ENCODE results near the gene SORCS2.

SORCS2 gene

GRCh38 chr4:7516773-7517144 lies 324.4 kb downstream of the SORCS2 start:
- H3K27me3 ChIP-seq (ENCODE audit: insufficient read depth, low read length), result no peaks in the 10 kb centered on the region
- no peaks in the 10 kb centered on the region for H3K36me3 ChIP-seq (ENCODE audit: insufficient read depth, low read depth, low read length)
- H3K4me1 ChIP-seq (ENCODE audit: insufficient read depth, low read length), result no peaks in the 10 kb centered on the region
- H3K27ac ChIP-seq (ENCODE audit: low read length), result no peak overlapping the region
- H3K4me3 ChIP-seq (ENCODE audit: low read length), result no peak overlapping the region
- H3K9me3 ChIP-seq (ENCODE audit: insufficient read depth, low read depth, low read length), result no peaks in the 10 kb centered on the region
- no peak overlapping the region for H3K9ac ChIP-seq (ENCODE audit: low read depth, low read length)

DNA sequence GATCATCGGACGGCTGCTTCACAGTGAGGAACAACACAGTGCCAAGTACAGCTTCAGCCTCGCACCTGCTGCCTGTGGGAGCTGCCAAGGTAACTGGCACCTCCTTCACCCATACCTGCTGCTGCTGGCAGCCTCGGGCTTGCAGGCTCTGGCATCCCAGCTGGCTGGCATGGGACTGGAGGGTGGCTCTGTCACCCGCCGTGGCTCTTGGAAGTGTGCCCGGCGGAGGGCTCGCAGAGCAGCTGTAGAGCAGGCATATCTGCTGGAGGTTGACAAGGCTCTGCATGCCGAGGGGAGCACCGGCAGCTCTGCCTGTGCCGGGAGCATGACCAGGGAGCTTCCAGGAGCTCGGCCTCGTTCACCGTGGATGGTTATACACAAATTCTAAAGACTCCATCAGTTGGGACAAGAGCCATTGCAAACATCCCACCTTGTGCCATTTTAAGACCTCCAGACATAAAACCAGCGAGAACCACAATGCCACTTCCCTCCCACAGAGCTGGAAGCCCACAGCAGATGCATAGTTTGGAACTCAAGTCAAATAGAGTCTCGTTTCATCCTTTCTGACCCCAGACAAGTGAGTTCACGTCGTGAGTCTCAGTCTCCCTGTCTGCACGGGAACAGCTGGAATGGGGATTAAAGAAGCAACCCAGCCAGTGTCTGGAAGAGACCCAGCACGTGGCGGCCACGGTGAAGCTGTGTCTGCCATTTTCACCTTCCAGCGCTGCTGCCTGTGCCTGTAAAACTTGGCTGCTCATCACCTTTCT lies 326.7 kb downstream of the SORCS2 start:
- Histone ChIP-seq H3K27ac (ENCODE audit: low read length) (no peak overlapping the region), H3K4me1 (ENCODE audit: insufficient read depth, low read length) (no peaks in the 10 kb centered on the region), H3K4me3 (ENCODE audit: low read length) (no peak overlapping the region), H3K9ac (ENCODE audit: low read depth, low read length) (no peak overlapping the region), H3K9me3 (ENCODE audit: insufficient read depth, low read depth, low read length) (no peaks in the 10 kb centered on the region), H3K27me3 (ENCODE audit: insufficient read depth, low read length) (no peaks in the 10 kb centered on the region), H3K36me3 (ENCODE audit: insufficient read depth, low read depth, low read length) (no peaks in the 10 kb centered on the region)

DNA sequence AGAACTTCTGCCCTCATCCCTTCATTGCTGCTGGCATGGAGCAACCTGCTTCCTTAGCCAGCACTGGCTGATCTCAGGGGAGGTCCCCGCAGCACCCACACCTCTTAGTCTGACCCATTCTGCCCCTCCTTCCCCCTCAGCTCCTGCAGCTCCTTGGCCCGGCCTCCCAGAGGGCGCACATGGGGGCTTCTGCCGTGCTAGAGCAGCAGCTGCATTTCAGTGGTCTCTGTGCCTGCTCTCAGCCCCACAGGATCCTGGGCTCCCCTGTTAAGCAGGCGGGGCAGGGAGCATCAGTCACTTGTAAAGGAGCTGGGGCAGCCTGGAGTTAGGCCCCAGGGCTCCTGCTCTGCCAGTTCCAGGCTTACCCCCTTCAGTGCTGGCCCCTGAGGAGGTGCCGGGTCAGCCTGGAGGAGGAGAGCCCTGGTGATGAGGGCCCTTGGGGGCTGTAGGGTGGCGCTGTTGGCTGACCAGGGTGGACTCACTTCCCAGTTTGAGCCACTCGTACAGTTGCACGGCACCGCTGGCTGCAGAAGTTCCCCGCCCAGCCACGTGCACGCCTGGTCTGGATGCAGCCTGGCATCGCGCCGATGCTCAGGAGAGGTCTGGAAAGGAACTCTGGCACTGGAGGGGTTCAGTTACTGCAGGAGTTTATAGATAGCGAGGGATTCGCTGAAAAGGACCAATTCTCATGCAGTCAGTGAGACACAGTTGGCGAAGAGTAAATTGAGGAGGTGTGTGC lies 327.5 kb downstream of the SORCS2 start:
- H3K9ac ChIP-seq (ENCODE audit: low read depth, low read length), result no peak overlapping the region

GRCh38 chr4:7521666-7522065 lies 329.3 kb downstream of the SORCS2 start:
- Histone ChIP-seq H3K9me3 (ENCODE audit: insufficient read depth, low read depth, low read length) (no peaks in the 10 kb centered on the region), H3K27me3 (ENCODE audit: insufficient read depth, low read length) (no peaks in the 10 kb centered on the region), H3K4me1 (ENCODE audit: insufficient read depth, low read length) (no peaks in the 10 kb centered on the region), H3K27ac (ENCODE audit: low read length) (no peak overlapping the region), H3K4me3 (ENCODE audit: low read length) (no peak overlapping the region), H3K9ac (ENCODE audit: low read depth, low read length) (no peak overlapping the region), H3K36me3 (ENCODE audit: insufficient read depth, low read depth, low read length) (no peaks in the 10 kb centered on the region)

More for the DNA sequence above, 327.5 kb downstream of the SORCS2 start:
- Histone ChIP-seq H3K27ac (ENCODE audit: low read length) (no peak overlapping the region), H3K9me3 (ENCODE audit: insufficient read depth, low read depth, low read length) (no peaks in the 10 kb centered on the region), H3K4me1 (ENCODE audit: insufficient read depth, low read length) (no peaks in the 10 kb centered on the region), H3K27me3 (ENCODE audit: insufficient read depth, low read length) (no peaks in the 10 kb centered on the region), H3K4me3 (ENCODE audit: low read length) (no peak overlapping the region), H3K36me3 (ENCODE audit: insufficient read depth, low read depth, low read length) (no peaks in the 10 kb centered on the region)

GRCh38 chr4:7522452-7523220 lies 330.3 kb downstream of the SORCS2 start:
- H3K9ac ChIP-seq (ENCODE audit: low read depth, low read length), result no peak overlapping the region
- no peak overlapping the region for H3K27ac ChIP-seq (ENCODE audit: low read length)
- no peaks in the 10 kb centered on the region for H3K27me3 ChIP-seq (ENCODE audit: insufficient read depth, low read length)
- no peak overlapping the region for H3K4me3 ChIP-seq (ENCODE audit: low read length)
- no peaks in the 10 kb centered on the region for H3K36me3 ChIP-seq (ENCODE audit: insufficient read depth, low read depth, low read length)
- no peaks in the 10 kb centered on the region for H3K4me1 ChIP-seq (ENCODE audit: insufficient read depth, low read length)
- H3K9me3 ChIP-seq (ENCODE audit: insufficient read depth, low read depth, low read length), result no peaks in the 10 kb centered on the region

DNA sequence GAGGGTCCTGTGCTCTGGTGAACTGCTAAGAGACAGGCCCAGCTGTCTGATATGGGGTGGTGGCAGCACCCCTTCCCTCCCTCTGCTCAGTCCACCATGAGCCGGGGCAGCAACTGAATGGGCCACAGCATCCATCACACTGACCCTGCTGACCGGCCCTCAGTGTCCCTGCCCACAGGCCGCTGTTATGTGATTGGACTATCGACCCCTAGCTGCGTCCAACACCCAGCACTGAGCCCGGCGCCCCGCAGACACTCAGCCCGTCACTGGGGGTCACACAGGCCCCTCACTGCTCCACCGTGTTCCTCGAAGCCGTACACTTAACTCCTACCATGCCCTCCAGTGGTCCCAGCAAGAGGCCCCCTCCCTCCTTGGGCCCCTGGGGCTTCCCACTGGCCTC lies 331.2 kb downstream of the SORCS2 start:
- Histone ChIP-seq H3K9me3 (ENCODE audit: insufficient read depth, low read depth, low read length) (no peaks in the 10 kb centered on the region), H3K27me3 (ENCODE audit: insufficient read depth, low read length) (no peaks in the 10 kb centered on the region), H3K4me3 (ENCODE audit: low read length) (no peak overlapping the region), H3K36me3 (ENCODE audit: insufficient read depth, low read depth, low read length) (no peaks in the 10 kb centered on the region), H3K9ac (ENCODE audit: low read depth, low read length) (no peak overlapping the region), H3K27ac (ENCODE audit: low read length) (no peak overlapping the region), H3K4me1 (ENCODE audit: insufficient read depth, low read length) (no peaks in the 10 kb centered on the region)

GRCh38 chr4:7524064-7524682 lies 331.8 kb downstream of the SORCS2 start:
- Histone ChIP-seq H3K9me3 (ENCODE audit: insufficient read depth, low read depth, low read length) (no peaks in the 10 kb centered on the region), H3K27me3 (ENCODE audit: insufficient read depth, low read length) (no peaks in the 10 kb centered on the region), H3K9ac (ENCODE audit: low read depth, low read length) (no peak overlapping the region; the same call in 1 of the 2 replicates), H3K4me3 (ENCODE audit: low read length) (no peak overlapping the region), H3K36me3 (ENCODE audit: insufficient read depth, low read depth, low read length) (no peaks in the 10 kb centered on the region), H3K4me1 (ENCODE audit: insufficient read depth, low read length) (peaks cover under 1% of the 10 kb centered on the region; the same call in 1 of the 2 replicates), H3K27ac (ENCODE audit: low read length) (no peak overlapping the region)

GRCh38 chr4:7524843-7525242 lies 332.5 kb downstream of the SORCS2 start:
- no peaks in the 10 kb centered on the region for H3K27me3 ChIP-seq (ENCODE audit: insufficient read depth, low read length)
- peaks cover 7% of the 10 kb centered on the region; the same call in 1 of the 2 replicates for H3K4me1 ChIP-seq (ENCODE audit: insufficient read depth, low read length)
- no peak overlapping the region for H3K9ac ChIP-seq (ENCODE audit: low read depth, low read length)
- H3K36me3 ChIP-seq (ENCODE audit: insufficient read depth, low read depth, low read length), result no peaks in the 10 kb centered on the region
- H3K4me3 ChIP-seq (ENCODE audit: low read length), result no peak overlapping the region
- no peaks in the 10 kb centered on the region for H3K9me3 ChIP-seq (ENCODE audit: insufficient read depth, low read depth, low read length)
- no peak overlapping the region for H3K27ac ChIP-seq (ENCODE audit: low read length)

- no peak overlapping the region for H3K9ac ChIP-seq (ENCODE audit: low read depth, low read length)
- H3K27ac ChIP-seq (ENCODE audit: low read length), result no peak overlapping the region
- peaks cover 8% of the 10 kb centered on the region; the same call in 1 of the 2 replicates for H3K4me1 ChIP-seq (ENCODE audit: insufficient read depth, low read length)
- H3K27me3 ChIP-seq (ENCODE audit: insufficient read depth, low read length), result no peaks in the 10 kb centered on the region
- H3K36me3 ChIP-seq (ENCODE audit: insufficient read depth, low read depth, low read length), result no peaks in the 10 kb centered on the region
- no peak overlapping the region for H3K4me3 ChIP-seq (ENCODE audit: low read length)
- no peaks in the 10 kb centered on the region for H3K9me3 ChIP-seq (ENCODE audit: insufficient read depth, low read depth, low read length)
These were observed 334.2 kb downstream of the SORCS2 start for GRCh38 chr4:7526491-7526890.

- no peaks in the 10 kb centered on the region for H3K27me3 ChIP-seq (ENCODE audit: insufficient read depth, low read length)
- no peaks in the 10 kb centered on the region for H3K36me3 ChIP-seq (ENCODE audit: insufficient read depth, low read depth, low read length)
- no peaks in the 10 kb centered on the region for H3K9me3 ChIP-seq (ENCODE audit: insufficient read depth, low read depth, low read length)
- H3K9ac ChIP-seq (ENCODE audit: low read depth, low read length), result no peak overlapping the region
- no peak overlapping the region for H3K27ac ChIP-seq (ENCODE audit: low read length)
- H3K4me1 ChIP-seq (ENCODE audit: insufficient read depth, low read length), result peaks cover 8% of the 10 kb centered on the region; the same call in 1 of the 2 replicates
- no peak overlapping the region for H3K4me3 ChIP-seq (ENCODE audit: low read length)
These were observed 334.7 kb downstream of the SORCS2 start for GRCh38 chr4:7526929-7527535.

Measured in iPS-20b (cell line).